Raji (cell line): ENCODE measurements around the gene SH3BP1.

Source experiments
- POLR2A ChIP-seq: IDR thresholded peaks from 2 replicates; pipeline ENCODE4 v1.6.1; 2011; ENCODE audit warnings: low read depth, low read length, control low read depth; ENCODE audit not compliant: insufficient read depth

The SH3BP1 gene

GRCh38 chr22:37610480-37611129, 28.9 kb upstream of the SH3BP1 start:
- TF ChIP-seq POLR2A = no peak

GRCh38 chr22:37611207-37611606, 28.3 kb upstream of the SH3BP1 start:
- TF ChIP-seq POLR2A = no peak

GRCh38 chr22:37616201-37617083, 23.0 kb upstream of the SH3BP1 start:
- TF ChIP-seq POLR2A = no peak

- TF ChIP-seq POLR2A = no peak
These were observed 22.0 kb upstream of the SH3BP1 start for GRCh38 chr22:37617431-37617830.

DNA sequence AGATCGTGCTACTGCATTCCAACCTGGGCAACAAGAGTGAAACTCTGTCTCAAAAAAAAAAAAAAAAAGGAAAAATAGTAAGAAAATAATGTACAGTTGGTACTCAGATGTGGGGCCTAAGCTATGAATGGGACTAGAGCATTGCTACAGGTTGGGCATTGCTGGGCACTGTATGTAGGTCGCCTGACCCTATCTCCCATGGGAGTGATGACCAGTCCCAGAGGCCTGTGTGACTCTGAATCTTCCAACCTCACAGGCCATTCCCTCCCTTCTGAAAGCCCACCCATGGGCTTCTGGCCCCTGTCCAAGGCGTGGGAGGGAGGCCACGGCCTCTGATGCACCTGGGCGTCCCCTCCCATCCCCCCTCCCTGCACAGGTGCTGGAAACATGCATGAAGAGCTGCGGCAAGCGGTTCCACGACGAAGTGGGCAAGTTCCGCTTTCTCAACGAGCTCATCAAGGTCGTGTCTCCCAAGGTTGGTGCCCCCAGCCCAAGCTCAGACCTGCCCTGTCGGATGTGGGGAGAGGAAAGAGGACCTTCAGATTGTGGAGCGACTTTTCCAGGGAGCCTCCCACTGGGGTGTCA, 21.3 kb upstream of the SH3BP1 start:
- no peak for TF ChIP-seq POLR2A

DNA sequence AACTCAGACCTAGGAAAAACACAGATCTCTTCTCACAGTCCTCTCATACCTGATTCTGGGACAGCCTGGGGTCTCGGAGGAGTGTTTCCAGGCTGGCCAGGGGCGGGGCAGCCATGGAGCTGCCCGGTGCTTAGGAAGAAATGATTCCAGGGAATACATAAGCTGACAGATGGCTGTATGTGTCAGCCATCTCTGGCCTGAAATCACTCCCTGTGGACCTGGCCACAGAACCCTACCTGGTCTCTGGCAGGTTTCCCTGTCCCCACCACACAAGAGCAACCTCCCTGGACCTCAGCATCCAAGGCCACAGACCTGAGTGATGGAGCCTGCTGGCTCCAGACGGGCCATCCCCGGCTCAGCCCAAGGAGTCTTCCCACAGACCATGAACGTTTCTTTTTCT, 20.8 kb upstream of the SH3BP1 start:
- no peak for TF ChIP-seq POLR2A

GRCh38 chr22:37619991-37620390, 19.5 kb upstream of the SH3BP1 start:
- TF ChIP-seq POLR2A = no peak

DNA sequence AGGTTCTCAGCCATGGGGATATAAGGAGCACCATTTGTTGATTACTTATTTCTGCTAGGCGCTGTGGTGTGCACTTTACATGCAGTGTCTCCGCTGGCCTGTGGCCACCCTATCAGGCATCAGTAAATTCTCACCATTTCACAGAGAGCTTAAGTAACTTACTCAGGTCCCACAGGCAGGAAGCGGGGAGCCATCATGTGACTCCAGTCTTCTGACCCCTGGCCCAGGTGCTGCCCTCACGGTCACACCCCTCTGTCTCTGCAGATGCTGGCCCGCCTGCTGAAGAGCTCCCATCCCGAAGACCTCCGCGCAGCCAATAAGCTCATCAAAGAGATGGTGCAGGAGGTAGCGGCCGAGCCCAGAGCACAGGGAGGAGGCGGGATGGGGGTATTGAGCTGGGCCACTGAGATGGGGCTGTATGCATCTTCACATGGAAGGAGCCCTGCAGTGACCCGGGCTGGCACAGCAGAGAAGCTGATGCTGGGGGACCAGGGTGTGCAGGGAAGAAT, 18.1 kb upstream of the SH3BP1 start:
- no peak for TF ChIP-seq POLR2A

DNA sequence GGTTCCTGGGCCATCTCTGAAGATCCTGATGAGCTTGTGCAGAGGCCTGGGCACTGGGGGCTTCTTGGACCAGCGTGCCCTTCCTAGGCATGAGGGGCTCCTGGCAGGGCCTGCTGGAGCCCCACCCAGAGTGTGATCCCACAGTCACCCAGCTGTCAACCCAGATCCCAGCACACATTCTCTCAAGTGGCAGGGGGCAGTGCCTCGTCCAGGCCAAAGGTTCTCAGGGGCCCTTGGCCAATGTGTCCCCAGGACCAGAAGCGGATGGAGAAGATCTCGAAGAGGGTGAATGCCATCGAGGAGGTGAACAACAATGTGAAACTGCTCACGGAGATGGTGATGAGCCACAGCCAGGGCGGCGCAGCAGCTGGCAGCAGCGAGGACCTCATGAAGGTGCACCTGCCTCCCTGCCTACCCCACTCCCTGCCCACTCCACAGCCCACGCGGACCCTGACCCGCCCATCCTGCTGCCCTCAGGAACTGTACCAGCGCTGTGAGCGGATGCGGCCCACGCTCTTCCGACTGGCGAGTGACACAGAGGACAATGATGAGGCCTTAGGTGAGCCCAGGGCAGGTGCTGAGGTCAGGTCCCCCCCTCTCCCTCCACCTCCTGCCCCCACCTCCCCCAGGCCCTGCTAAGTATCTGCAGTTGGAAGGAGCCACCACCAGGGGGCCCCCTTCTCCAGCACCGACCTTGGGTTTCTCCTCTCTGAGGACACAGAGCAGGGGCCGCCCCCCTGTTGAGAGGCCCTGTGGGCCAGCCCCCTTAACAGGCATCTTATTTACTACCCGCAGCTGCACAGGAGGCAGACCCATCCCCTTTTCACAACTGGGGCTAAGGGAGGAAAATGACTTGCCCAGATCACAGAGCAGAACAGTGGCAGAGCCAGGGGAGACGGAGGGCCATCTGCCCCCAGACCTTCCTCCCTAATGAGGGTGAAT, 16.1 kb upstream of the SH3BP1 start:
- no peak for TF ChIP-seq POLR2A

GRCh38 chr22:37624017-37624365, 15.5 kb upstream of the SH3BP1 start:
- no peak for TF ChIP-seq POLR2A

DNA sequence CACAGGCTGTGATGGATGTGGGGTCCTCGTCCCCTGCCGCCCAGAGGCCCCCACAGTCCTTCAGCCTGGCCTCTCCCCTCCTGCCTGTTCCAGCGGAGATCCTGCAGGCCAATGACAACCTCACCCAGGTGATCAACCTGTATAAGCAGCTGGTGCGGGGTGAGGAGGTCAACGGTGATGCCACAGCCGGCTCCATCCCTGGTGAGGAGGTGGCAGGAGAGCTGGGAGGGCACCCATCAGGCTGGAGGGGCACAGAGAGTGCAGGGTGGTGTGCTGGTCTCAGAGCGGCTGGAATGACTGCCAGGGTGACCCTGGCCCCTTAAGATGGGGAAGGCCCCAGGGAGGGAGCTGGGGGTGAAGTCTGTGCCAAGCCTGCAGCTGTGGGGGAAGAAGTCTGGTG, 14.6 kb upstream of the SH3BP1 start:
- TF ChIP-seq POLR2A = no peak

DNA sequence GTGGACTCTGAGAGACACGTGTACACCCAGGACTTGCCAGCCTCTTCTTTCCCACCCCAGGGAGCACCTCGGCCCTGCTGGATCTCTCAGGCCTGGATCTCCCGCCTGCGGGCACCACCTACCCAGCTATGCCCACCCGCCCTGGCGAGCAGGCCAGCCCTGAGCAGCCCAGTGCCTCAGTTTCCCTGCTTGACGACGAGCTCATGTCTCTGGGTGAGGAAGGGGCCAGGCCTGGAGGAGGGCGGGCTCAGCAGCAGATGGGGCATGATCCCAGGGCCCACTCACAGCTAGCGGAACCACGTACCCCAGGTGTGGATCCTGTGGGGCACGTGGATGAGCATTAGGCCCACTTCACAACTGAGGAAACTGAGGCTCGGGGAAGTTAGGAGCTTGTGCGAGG, 13.7 kb upstream of the SH3BP1 start:
- no peak for TF ChIP-seq POLR2A

GRCh38 chr22:37626144-37626543, 13.3 kb upstream of the SH3BP1 start:
- TF ChIP-seq POLR2A = no peak

GRCh38 chr22:37626556-37627075, 12.9 kb upstream of the SH3BP1 start:
- no peak for TF ChIP-seq POLR2A

- no peak for TF ChIP-seq POLR2A
These were observed 12.3 kb upstream of the SH3BP1 start for GRCh38 chr22:37627121-37627520.
